ENCODE results near the gene CEMIP2.

GRCh38 chr9:71747576-71747975 is 20.7 kb downstream of the CEMIP2 start:
- TF ChIP-seq POLR2AphosphoS5 (IDR thresholded peaks at IDR 0.05; ENCODE audit: low read depth, low read length) (no peak), REST (IDR thresholded peaks at IDR 0.05; ENCODE audit: insufficient read depth in 1 of 2, low read depth in 2 of 2, low read length in 1 of 2) (no peak), TCF7L2 (IDR thresholded peaks at IDR 0.05; ENCODE audit: low read depth, low read length) (no peak), SIN3A (IDR thresholded peaks at IDR 0.05; ENCODE audit: borderline replicate concordance, insufficient read depth, low read depth, low read length) (no peak)
- TF ChIP-seq, protein P1, sequence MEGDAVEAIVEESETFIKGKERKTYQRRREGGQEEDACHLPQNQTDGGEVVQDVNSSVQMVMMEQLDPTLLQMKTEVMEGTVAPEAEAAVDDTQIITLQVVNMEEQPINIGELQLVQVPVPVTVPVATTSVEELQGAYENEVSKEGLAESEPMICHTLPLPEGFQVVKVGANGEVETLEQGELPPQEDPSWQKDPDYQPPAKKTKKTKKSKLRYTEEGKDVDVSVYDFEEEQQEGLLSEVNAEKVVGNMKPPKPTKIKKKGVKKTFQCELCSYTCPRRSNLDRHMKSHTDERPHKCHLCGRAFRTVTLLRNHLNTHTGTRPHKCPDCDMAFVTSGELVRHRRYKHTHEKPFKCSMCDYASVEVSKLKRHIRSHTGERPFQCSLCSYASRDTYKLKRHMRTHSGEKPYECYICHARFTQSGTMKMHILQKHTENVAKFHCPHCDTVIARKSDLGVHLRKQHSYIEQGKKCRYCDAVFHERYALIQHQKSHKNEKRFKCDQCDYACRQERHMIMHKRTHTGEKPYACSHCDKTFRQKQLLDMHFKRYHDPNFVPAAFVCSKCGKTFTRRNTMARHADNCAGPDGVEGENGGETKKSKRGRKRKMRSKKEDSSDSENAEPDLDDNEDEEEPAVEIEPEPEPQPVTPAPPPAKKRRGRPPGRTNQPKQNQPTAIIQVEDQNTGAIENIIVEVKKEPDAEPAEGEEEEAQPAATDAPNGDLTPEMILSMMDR (IDR thresholded peaks at IDR 0.05), result no peak

All from Panc1 (cell line).